VCaP (cell line): ENCODE measurements around the gene FAT4.
A peak's percentile ranks its signal among the peaks of the same experiment; 100 is the strongest.

Source experiments
- H3K27ac ChIP-seq: fragments of 450-650 bp; 2 replicates; pipeline ENCODE4 v1.5.1; 2017
- CTCF ChIP-seq: fragments of 450-650 bp; conservative IDR thresholded peaks from 2 replicates; pipeline ENCODE4 v1.5.1; 2017; ENCODE audit warnings: mild to moderate bottlenecking, moderate library complexity

The FAT4 gene

GRCh38 chr4:125338814-125339213, 24.1 kb downstream of the FAT4 start:
- H3K27ac ChIP-seq, result peak overlapping the region; percentile 64
- TF ChIP-seq CTCF, result no peak

- H3K27ac ChIP-seq, result no peak overlapping the region
- TF ChIP-seq CTCF, result no peak
Observed at GRCh38 chr4:125344198-125344597, 29.4 kb downstream of the FAT4 start.

GRCh38 chr4:125346616-125347015, 31.9 kb downstream of the FAT4 start:
- TF ChIP-seq CTCF, result no peak
- no peak overlapping the region for H3K27ac ChIP-seq

GRCh38 chr4:125350470-125351135, 35.8 kb downstream of the FAT4 start:
- no peak for TF ChIP-seq CTCF
- H3K27ac ChIP-seq, result no peak overlapping the region

- H3K27ac ChIP-seq, result no peak overlapping the region
- no peak for TF ChIP-seq CTCF
Observed at GRCh38 chr4:125352521-125352920, 37.8 kb downstream of the FAT4 start.

GRCh38 chr4:125353131-125353530, 38.4 kb downstream of the FAT4 start:
- no peak overlapping the region for H3K27ac ChIP-seq
- no peak for TF ChIP-seq CTCF

GRCh38 chr4:125355791-125356190, 41.0 kb downstream of the FAT4 start:
- no peak overlapping the region for H3K27ac ChIP-seq
- no peak for TF ChIP-seq CTCF
